WTC11 (cell line): ENCODE data around the gene ELMO1. TPM values are rescaled to one million over a fixed set of nuclear protein-coding genes. Genes with fewer than 3 reads are reported as not detected.

Source experiments
- ATAC-seq: fragments of 200-7000 bp; cut with Tn5 transposase; 2 replicates; pipeline ENCODE4 v1.10.0; 2021; ENCODE audit warnings: mild to moderate bottlenecking, moderate library complexity
- CTCF ChIA-PET: fragments of 300-600 bp; sonication (Branson Sonifier 250); formaldehyde crosslinking; loops from one replicate; lab custom pipeline; 2021; ENCODE audit warnings: antibody characterized with exemption; lab: Charles Lee
- POLR2A ChIA-PET: fragments of 350-600 bp; sonication (Branson Sonifier 250); formaldehyde crosslinking; loops from one replicate; lab custom pipeline; 2021; ENCODE audit warnings: antibody characterized with exemption; lab: Charles Lee
- DNase-seq: peaks from one replicate; pipeline ENCODE4 v3.0.0; 2021; ENCODE audit warnings: low spot score
- H3K27ac Mint-ChIP-seq: 2 replicates; pipeline ENCODE4 v1.8.0; 2021; ENCODE audit warnings: mixed read lengths
- H3K27me3 Mint-ChIP-seq: 2 replicates; pipeline ENCODE4 v1.8.0; 2021; ENCODE audit warnings: low read depth, mild to moderate bottlenecking, moderate library complexity, mixed read lengths
- H3K36me3 Mint-ChIP-seq: 2 replicates; pipeline ENCODE4 v1.8.0; 2021; ENCODE audit warnings: mixed read lengths
- H3K4me1 Mint-ChIP-seq: 2 replicates; pipeline ENCODE4 v1.8.0; 2022; ENCODE audit warnings: mixed read lengths
- H3K4me3 Mint-ChIP-seq: 2 replicates; pipeline ENCODE4 v1.8.0; 2021; ENCODE audit warnings: mild to moderate bottlenecking, moderate library complexity, mixed read lengths
- H3K9me3 Mint-ChIP-seq: 2 replicates; pipeline ENCODE4 v1.8.0; 2021; ENCODE audit warnings: mixed read lengths
- CBFB ChIP-seq: sonication (generic); formaldehyde crosslinking; IDR thresholded peaks from 2 replicates; pipeline ENCODE4 v1.8.1; 2022; ENCODE audit warnings: mild to moderate bottlenecking, low read depth, missing genetic modification reagents
- CREM ChIP-seq: sonication (generic); formaldehyde crosslinking; IDR thresholded peaks from 2 replicates; pipeline ENCODE4 v1.8.1; 2022; ENCODE audit warnings: mild to moderate bottlenecking, missing genetic modification reagents, moderate library complexity
- E2F5 ChIP-seq: sonication (generic); formaldehyde crosslinking; IDR thresholded peaks from 2 replicates; pipeline ENCODE4 v1.8.1; 2022; ENCODE audit warnings: mild to moderate bottlenecking, moderate library complexity, missing genetic modification reagents
- EMX1 ChIP-seq: fragments of 250-450 bp; sonication (Bioruptor Pico); IDR thresholded peaks from 2 replicates; pipeline ENCODE4 v1.8.0; 2021; ENCODE audit warnings: mild to moderate bottlenecking
- ERG ChIP-seq: fragments of 250-450 bp; sonication (Bioruptor Pico); IDR thresholded peaks from 2 replicates; pipeline ENCODE4 v1.8.0; 2021; ENCODE audit warnings: mild to moderate bottlenecking
- FOXK1 ChIP-seq: sonication (generic); formaldehyde crosslinking; IDR thresholded peaks from 2 replicates; pipeline ENCODE4 v1.8.0; 2022; ENCODE audit warnings: mild to moderate bottlenecking, moderate library complexity, missing genetic modification reagents
- HMGA2 ChIP-seq: fragments of 250-450 bp; sonication (Bioruptor Pico); IDR thresholded peaks from 2 replicates; pipeline ENCODE4 v1.4.0; 2021; ENCODE audit warnings: mild to moderate bottlenecking, moderate library complexity
- JUN ChIP-seq: sonication (generic); formaldehyde crosslinking; IDR thresholded peaks from 2 replicates; pipeline ENCODE4 v1.8.0; 2023; ENCODE audit warnings: mild to moderate bottlenecking, missing genetic modification reagents
- KAT7 ChIP-seq: sonication (generic); formaldehyde crosslinking; IDR thresholded peaks from 2 replicates; pipeline ENCODE4 v1.8.1; 2023; ENCODE audit warnings: missing genetic modification reagents, mild to moderate bottlenecking, borderline replicate concordance
- MAX ChIP-seq: sonication (generic); formaldehyde crosslinking; IDR thresholded peaks from 2 replicates; pipeline ENCODE4 v1.8.0; 2022; ENCODE audit warnings: mild to moderate bottlenecking, missing genetic modification reagents
- NR1H2 ChIP-seq: sonication (generic); formaldehyde crosslinking; IDR thresholded peaks from 2 replicates; pipeline ENCODE4 v1.9.0; 2021; ENCODE audit warnings: mild to moderate bottlenecking, moderate library complexity, missing genetic modification reagents
- SMAD3 ChIP-seq: sonication (generic); formaldehyde crosslinking; IDR thresholded peaks from 2 replicates; pipeline ENCODE4 v1.8.0; 2022; ENCODE audit warnings: missing genetic modification reagents, mild to moderate bottlenecking, borderline replicate concordance
- TEAD4 ChIP-seq: sonication (generic); formaldehyde crosslinking; IDR thresholded peaks from 2 replicates; pipeline ENCODE4 v1.8.0; 2022; ENCODE audit warnings: mild to moderate bottlenecking, missing genetic modification reagents
- USF2 ChIP-seq: sonication (generic); formaldehyde crosslinking; IDR thresholded peaks from 2 replicates; pipeline ENCODE4 v1.8.1; 2023; ENCODE audit warnings: mild to moderate bottlenecking, missing genetic modification reagents, moderate library complexity
- ZBTB21 ChIP-seq: sonication (generic); formaldehyde crosslinking; IDR thresholded peaks from 2 replicates; pipeline ENCODE4 v1.8.1; 2023; ENCODE audit warnings: mild to moderate bottlenecking, missing genetic modification reagents, borderline replicate concordance
- ZBTB43 ChIP-seq: sonication (generic); formaldehyde crosslinking; IDR thresholded peaks from 2 replicates; pipeline ENCODE4 v1.8.1; 2023; ENCODE audit warnings: mild to moderate bottlenecking, missing genetic modification reagents
- ZNF138 ChIP-seq: sonication (generic); formaldehyde crosslinking; conservative IDR thresholded peaks from 2 replicates; pipeline ENCODE4 v1.8.1; 2022; ENCODE audit warnings: mild to moderate bottlenecking, moderate library complexity, missing genetic modification reagents
- ZNF263 ChIP-seq: sonication (generic); formaldehyde crosslinking; IDR thresholded peaks from 2 replicates; pipeline ENCODE4 v1.8.1; 2022; ENCODE audit warnings: low read depth, mild to moderate bottlenecking, moderate library complexity, missing genetic modification reagents
- ZNF317 ChIP-seq: sonication (generic); formaldehyde crosslinking; IDR thresholded peaks from 2 replicates; pipeline ENCODE4 v1.8.1; 2023; ENCODE audit warnings: low read depth, mild to moderate bottlenecking, moderate library complexity, missing genetic modification reagents, borderline replicate concordance
- ZNF416 ChIP-seq: fragments of 250-450 bp; sonication (Bioruptor Pico); IDR thresholded peaks from 2 replicates; pipeline ENCODE4 v1.9.0; 2021; ENCODE audit warnings: mild to moderate bottlenecking, inconsistent platforms
- ZNF512 ChIP-seq: sonication (generic); formaldehyde crosslinking; IDR thresholded peaks from 2 replicates; pipeline ENCODE4 v1.8.1; 2022; ENCODE audit warnings: missing genetic modification reagents, borderline replicate concordance
- total RNA-seq: library from RNA; stranded (reverse); gene quantifications from 3 replicates; pipeline ENCODE4 v1.2.3, GENCODE V29; 2021
- TF ChIP-seq, protein P1 (sequence below): sonication (generic); formaldehyde crosslinking; IDR thresholded peaks from 2 replicates; pipeline ENCODE4 v1.8.0; 2022; ENCODE audit warnings: mild to moderate bottlenecking, missing genetic modification reagents
- TF ChIP-seq, protein P2 (sequence below): sonication (generic); formaldehyde crosslinking; IDR thresholded peaks from 2 replicates; pipeline ENCODE4 v1.8.0; 2022; ENCODE audit warnings: mild to moderate bottlenecking, missing genetic modification reagents
- TF ChIP-seq, protein P3 (sequence below): sonication (generic); formaldehyde crosslinking; IDR thresholded peaks from 2 replicates; pipeline ENCODE4 v1.8.1; 2023; ENCODE audit warnings: mild to moderate bottlenecking, missing genetic modification reagents, borderline replicate concordance

The ELMO1 gene
- total RNA-seq, 1 experiment from 2014 or later: 19.4 TPM

DNA sequence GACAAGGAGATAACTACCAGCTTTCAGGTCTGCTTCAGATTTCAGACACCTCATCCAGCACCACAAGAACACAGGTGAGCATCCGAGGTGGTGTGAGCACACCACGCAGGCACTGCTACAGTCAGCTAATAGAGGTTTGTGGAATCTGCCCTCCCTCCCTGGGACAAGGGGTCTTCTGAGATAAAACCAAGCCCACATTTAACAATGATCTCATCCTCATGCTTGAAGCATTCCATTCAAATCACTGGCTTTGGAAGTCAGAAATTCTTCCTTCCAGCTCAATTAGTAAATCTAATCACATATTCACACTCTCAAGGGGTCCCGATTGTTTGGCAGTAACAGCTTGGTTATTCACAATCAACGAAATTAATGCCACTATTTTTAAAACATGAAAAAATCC lies 331.4 kb downstream of the ELMO1 start (continued):
- no peak for TF ChIP-seq CBFB (CRISPR knock-in tag)
- no peak for TF ChIP-seq HMGA2 (CRISPR knock-in tag)
- TF ChIP-seq, protein P1, sequence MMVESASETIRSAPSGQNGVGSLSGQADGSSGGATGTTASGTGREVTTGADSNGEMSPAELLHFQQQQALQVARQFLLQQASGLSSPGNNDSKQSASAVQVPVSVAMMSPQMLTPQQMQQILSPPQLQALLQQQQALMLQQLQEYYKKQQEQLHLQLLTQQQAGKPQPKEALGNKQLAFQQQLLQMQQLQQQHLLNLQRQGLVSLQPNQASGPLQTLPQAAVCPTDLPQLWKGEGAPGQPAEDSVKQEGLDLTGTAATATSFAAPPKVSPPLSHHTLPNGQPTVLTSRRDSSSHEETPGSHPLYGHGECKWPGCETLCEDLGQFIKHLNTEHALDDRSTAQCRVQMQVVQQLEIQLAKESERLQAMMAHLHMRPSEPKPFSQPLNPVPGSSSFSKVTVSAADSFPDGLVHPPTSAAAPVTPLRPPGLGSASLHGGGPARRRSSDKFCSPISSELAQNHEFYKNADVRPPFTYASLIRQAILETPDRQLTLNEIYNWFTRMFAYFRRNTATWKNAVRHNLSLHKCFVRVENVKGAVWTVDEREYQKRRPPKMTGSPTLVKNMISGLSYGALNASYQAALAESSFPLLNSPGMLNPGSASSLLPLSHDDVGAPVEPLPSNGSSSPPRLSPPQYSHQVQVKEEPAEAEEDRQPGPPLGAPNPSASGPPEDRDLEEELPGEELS: no peak
- TF ChIP-seq SMAD3: no peak
- TF ChIP-seq ZBTB21 (CRISPR knock-in tag): no peak
- TF ChIP-seq, protein P2, sequence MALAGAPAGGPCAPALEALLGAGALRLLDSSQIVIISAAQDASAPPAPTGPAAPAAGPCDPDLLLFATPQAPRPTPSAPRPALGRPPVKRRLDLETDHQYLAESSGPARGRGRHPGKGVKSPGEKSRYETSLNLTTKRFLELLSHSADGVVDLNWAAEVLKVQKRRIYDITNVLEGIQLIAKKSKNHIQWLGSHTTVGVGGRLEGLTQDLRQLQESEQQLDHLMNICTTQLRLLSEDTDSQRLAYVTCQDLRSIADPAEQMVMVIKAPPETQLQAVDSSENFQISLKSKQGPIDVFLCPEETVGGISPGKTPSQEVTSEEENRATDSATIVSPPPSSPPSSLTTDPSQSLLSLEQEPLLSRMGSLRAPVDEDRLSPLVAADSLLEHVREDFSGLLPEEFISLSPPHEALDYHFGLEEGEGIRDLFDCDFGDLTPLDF (CRISPR knock-in tag): no peak

DNA sequence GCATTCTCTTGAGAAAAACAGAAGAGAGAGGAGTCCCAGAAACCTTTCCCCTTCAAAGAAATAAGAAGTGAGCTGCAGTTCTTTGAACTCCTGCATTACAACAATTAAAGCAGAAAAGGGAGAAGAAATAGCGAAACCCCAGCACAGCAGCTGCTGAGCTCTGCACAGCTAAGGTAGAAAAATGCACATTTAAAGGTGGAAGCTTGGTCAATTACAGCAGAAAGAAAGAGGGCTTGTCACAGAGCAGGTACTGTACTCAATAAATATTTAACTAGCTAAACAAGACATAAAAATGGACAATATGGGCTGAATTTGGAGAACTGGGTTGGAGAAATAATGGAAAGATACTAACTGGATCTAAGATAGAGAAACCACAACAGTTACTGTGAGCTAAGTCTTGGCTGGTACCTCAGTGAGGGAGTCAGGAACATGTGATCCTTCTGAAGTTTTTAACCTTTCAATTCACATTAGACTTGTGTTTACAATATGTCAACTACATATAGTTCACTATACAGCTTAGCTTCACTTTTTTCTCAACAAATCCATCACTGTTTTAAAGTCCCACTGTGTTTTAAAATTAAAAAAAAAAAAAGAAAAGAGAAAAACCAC lies 332.5 kb downstream of the ELMO1 start:
- H3K4me3 Mint-ChIP-seq: no peak overlapping the region
- ChIA-PET POLR2A (no interaction called here), CTCF (interaction anchor here (0.8 to 1.2 kb wide), 2 partner anchors 66 kb away, joined by 5 to 10 read pairs; no protein-coding TSS in a partner anchor)
- no peaks in the 10 kb centered on the region for H3K27me3 Mint-ChIP-seq
- peaks cover 17% of the 10 kb centered on the region for H3K9me3 Mint-ChIP-seq
- peaks cover 16% of the 10 kb centered on the region for H3K36me3 Mint-ChIP-seq
- ATAC-seq: no peak
- H3K27ac Mint-ChIP-seq: no peak overlapping the region
- H3K4me1 Mint-ChIP-seq: peaks cover 23% of the 10 kb centered on the region
- DNase-seq: no peak
- TF ChIP-seq ZNF317 (no peak), NR1H2 (CRISPR knock-in tag) (no peak), EMX1 (CRISPR knock-in tag) (no peak), KAT7 (CRISPR knock-in tag) (no peak), USF2 (CRISPR knock-in tag) (no peak), ZNF416 (CRISPR knock-in tag) (no peak), ZNF512 (CRISPR knock-in tag) (no peak), CREM (CRISPR knock-in tag) (no peak), JUN (CRISPR knock-in tag) (no peak), ERG (CRISPR knock-in tag) (no peak), MAX (CRISPR knock-in tag) (no peak), ZBTB43 (CRISPR knock-in tag) (no peak), ZNF138 (no peak), TEAD4 (CRISPR knock-in tag) (no peak), ZNF263 (CRISPR knock-in tag) (no peak), FOXK1 (no peak), E2F5 (CRISPR knock-in tag) (no peak)
- TF ChIP-seq, protein P3, sequence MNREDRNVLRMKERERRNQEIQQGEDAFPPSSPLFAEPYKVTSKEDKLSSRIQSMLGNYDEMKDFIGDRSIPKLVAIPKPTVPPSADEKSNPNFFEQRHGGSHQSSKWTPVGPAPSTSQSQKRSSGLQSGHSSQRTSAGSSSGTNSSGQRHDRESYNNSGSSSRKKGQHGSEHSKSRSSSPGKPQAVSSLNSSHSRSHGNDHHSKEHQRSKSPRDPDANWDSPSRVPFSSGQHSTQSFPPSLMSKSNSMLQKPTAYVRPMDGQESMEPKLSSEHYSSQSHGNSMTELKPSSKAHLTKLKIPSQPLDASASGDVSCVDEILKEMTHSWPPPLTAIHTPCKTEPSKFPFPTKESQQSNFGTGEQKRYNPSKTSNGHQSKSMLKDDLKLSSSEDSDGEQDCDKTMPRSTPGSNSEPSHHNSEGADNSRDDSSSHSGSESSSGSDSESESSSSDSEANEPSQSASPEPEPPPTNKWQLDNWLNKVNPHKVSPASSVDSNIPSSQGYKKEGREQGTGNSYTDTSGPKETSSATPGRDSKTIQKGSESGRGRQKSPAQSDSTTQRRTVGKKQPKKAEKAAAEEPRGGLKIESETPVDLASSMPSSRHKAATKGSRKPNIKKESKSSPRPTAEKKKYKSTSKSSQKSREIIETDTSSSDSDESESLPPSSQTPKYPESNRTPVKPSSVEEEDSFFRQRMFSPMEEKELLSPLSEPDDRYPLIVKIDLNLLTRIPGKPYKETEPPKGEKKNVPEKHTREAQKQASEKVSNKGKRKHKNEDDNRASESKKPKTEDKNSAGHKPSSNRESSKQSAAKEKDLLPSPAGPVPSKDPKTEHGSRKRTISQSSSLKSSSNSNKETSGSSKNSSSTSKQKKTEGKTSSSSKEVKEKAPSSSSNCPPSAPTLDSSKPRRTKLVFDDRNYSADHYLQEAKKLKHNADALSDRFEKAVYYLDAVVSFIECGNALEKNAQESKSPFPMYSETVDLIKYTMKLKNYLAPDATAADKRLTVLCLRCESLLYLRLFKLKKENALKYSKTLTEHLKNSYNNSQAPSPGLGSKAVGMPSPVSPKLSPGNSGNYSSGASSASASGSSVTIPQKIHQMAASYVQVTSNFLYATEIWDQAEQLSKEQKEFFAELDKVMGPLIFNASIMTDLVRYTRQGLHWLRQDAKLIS: no peak
